ENCODE data around the gene ADCY2. TPM values are rescaled to one million over a fixed set of nuclear protein-coding genes. Genes with fewer than 3 reads are reported as not detected.

The ADCY2 gene
- total RNA-seq, 1 experiment from 2014 or later, result 31.3 TPM

DNA sequence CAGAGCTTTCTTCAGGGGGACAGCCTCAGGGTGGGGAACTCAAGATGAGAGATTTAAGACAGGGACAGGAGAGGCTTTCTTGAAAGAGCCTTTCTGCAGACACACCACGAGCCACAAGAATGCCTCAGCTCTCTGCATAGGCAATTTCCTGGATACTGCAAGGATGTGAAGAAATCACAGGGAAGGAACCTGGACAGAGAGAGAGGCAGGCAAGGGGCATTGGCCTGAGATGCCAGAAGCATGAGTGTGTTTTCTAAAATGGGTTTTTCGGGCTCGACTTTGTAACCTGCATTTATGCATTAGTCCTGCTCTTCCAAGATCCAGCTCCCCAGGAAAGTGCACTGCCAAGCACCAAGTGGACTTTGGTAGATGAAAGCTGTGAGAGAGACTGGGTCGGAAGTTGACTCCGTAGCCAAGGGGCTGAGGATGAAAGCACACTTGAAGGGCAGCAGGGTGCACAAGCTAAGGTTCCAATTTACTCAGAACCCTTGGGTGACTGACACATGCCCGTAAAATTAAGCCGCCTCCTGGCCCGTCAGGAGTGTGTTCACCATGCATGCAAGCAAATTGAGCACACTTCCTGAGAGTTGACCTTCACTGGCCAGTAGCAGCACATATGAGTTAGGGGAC, 364.1 kb downstream of the ADCY2 start:
- Histone ChIP-seq H3K23ac (ENCODE audit: insufficient read length, low read depth, low read length) (no peak overlapping the region), H3K79me2 (ENCODE audit: insufficient read depth, low read length) (no peaks in the 10 kb centered on the region), H3K23me2 (ENCODE audit: insufficient read length, low read depth, low read length, poor library complexity, severe bottlenecking) (no peaks in the 10 kb centered on the region), H3K27ac (ENCODE audit: insufficient read length, low read depth, low read length) (no peak overlapping the region), H3K9ac (ENCODE audit: extremely low read depth, insufficient read length, low read length) (no peak overlapping the region), H2AFZ (ENCODE audit: low read length) (no peak overlapping the region), H4K91ac (ENCODE audit: insufficient read length, low read depth, low read length) (no peak overlapping the region), H2BK15ac (ENCODE audit: low read depth, low read length) (no peak overlapping the region), H3K56ac (ENCODE audit: insufficient read length, low read depth, low read length) (no peak overlapping the region), H3K9me3 (ENCODE audit: control insufficient read depth, low read depth, low read length) (no peaks in the 10 kb centered on the region), H2BK5ac (ENCODE audit: insufficient read length, low read length) (no peak overlapping the region), H2BK12ac (ENCODE audit: insufficient read length, low read depth, low read length) (no peak overlapping the region), H3K14ac (ENCODE audit: insufficient read depth, low read length) (no peak overlapping the region), H4K8ac (replicated peaks; ENCODE audit: insufficient read length, low read depth, low read length) (no peak overlapping the region), H4K5ac (ENCODE audit: insufficient read length, low read depth, low read length) (no peak overlapping the region), H2BK20ac (ENCODE audit: low read depth, low read length, poor library complexity, severe bottlenecking) (no peak overlapping the region), H4K20me1 (ENCODE audit: control insufficient read depth, insufficient read depth, insufficient read length) (no peaks in the 10 kb centered on the region), H2AK5ac (ENCODE audit: insufficient read length, low read length) (no peak overlapping the region), H3K4ac (ENCODE audit: low read depth, low read length) (no peak overlapping the region), H3K18ac (ENCODE audit: insufficient read length, low read depth, low read length) (no peak overlapping the region), H3K79me1 (ENCODE audit: insufficient read depth, low read depth, low read length, poor library complexity, severe bottlenecking) (no peaks in the 10 kb centered on the region), H3K4me1 (ENCODE audit: insufficient read depth, low read length) (no peaks in the 10 kb centered on the region), H2BK120ac (ENCODE audit: low read depth, low read length, poor library complexity, severe bottlenecking) (no peak overlapping the region), H3T11ph (ENCODE audit: low read length) (no peak overlapping the region), H3K27me3 (ENCODE audit: insufficient read depth, low read length) (no peaks in the 10 kb centered on the region), H3K4me2 (ENCODE audit: insufficient read depth, insufficient read length, low read length) (no peak overlapping the region)
- Mint-ChIP-seq H3K36me3 (ENCODE audit: insufficient read depth in 1 of 3, low read depth in 3 of 3) (peaks cover 3 to 9% (median 8%) of the 10 kb centered on the region in 3 experiments; a peak in 5 of 7 replicates), H3K4me3 (no peak overlapping the region), H3K27ac (no peak overlapping the region), H3K27me3 (ENCODE audit: low read depth) (no peaks in the 10 kb centered on the region), H3K9me3 (no peaks in the 10 kb centered on the region), H3K4me1 (peaks cover 5 to 8% of the 10 kb centered on the region in 2 experiments)
- WGBS (ENCODE audit: extremely low coverage, insufficient read length, low lambda C conversion rate), result no CpG with 5 or more reads among the region's 8 CpGs
- DNase-seq, result no peak
- TF ChIP-seq, protein P1, sequence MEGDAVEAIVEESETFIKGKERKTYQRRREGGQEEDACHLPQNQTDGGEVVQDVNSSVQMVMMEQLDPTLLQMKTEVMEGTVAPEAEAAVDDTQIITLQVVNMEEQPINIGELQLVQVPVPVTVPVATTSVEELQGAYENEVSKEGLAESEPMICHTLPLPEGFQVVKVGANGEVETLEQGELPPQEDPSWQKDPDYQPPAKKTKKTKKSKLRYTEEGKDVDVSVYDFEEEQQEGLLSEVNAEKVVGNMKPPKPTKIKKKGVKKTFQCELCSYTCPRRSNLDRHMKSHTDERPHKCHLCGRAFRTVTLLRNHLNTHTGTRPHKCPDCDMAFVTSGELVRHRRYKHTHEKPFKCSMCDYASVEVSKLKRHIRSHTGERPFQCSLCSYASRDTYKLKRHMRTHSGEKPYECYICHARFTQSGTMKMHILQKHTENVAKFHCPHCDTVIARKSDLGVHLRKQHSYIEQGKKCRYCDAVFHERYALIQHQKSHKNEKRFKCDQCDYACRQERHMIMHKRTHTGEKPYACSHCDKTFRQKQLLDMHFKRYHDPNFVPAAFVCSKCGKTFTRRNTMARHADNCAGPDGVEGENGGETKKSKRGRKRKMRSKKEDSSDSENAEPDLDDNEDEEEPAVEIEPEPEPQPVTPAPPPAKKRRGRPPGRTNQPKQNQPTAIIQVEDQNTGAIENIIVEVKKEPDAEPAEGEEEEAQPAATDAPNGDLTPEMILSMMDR (conservative IDR thresholded peaks at IDR 0.05), result no peak

Data from H9 (cell line).